ENCODE measurements around the gene HSPA1L.

The HSPA1L gene

GRCh38 chr6:31781244-31782125, 33.6 kb downstream of the HSPA1L start:
- Histone ChIP-seq H3K36me3 (ENCODE audit: low read length) (peaks cover 5% of the 10 kb centered on the region; the same call in 1 of the 2 replicates), H2AFZ (ENCODE audit: low read depth, low read length, severe bottlenecking) (no peak overlapping the region), H3K27me3 (ENCODE audit: low read length) (no peaks in the 10 kb centered on the region), H3K4me2 (ENCODE audit: low read depth, low read length, poor library complexity, severe bottlenecking) (no peak overlapping the region), H4K20me1 (ENCODE audit: low read depth, low read length) (no peaks in the 10 kb centered on the region), H3F3A (ENCODE audit: insufficient read depth) (no peaks in the 10 kb centered on the region; the same call in 1 of the 2 replicates), H3K9me3 (ENCODE audit: insufficient read depth, low read length) (no peaks in the 10 kb centered on the region), H3K79me2 (ENCODE audit: insufficient read depth, low read length) (no peaks in the 10 kb centered on the region), H3K9ac (ENCODE audit: low read length) (no peak overlapping the region), H3K27ac (ENCODE audit: low read depth, low read length) (no peak overlapping the region), H3K9me2 (replicated peaks; ENCODE audit: insufficient read depth, low read length) (no peaks in the 10 kb centered on the region), H3K4me3 (ENCODE audit: insufficient read depth, low read length, poor library complexity, severe bottlenecking) (no peak overlapping the region)
- TF ChIP-seq, protein P1, sequence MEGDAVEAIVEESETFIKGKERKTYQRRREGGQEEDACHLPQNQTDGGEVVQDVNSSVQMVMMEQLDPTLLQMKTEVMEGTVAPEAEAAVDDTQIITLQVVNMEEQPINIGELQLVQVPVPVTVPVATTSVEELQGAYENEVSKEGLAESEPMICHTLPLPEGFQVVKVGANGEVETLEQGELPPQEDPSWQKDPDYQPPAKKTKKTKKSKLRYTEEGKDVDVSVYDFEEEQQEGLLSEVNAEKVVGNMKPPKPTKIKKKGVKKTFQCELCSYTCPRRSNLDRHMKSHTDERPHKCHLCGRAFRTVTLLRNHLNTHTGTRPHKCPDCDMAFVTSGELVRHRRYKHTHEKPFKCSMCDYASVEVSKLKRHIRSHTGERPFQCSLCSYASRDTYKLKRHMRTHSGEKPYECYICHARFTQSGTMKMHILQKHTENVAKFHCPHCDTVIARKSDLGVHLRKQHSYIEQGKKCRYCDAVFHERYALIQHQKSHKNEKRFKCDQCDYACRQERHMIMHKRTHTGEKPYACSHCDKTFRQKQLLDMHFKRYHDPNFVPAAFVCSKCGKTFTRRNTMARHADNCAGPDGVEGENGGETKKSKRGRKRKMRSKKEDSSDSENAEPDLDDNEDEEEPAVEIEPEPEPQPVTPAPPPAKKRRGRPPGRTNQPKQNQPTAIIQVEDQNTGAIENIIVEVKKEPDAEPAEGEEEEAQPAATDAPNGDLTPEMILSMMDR (IDR thresholded peaks at IDR 0.05; ENCODE audit: insufficient read depth, low read length, poor library complexity, severe bottlenecking), result no peak
- TF ChIP-seq EZH2phosphoT487 (conservative IDR thresholded peaks at IDR 0.05; ENCODE audit: low read length), result no peak

DNA sequence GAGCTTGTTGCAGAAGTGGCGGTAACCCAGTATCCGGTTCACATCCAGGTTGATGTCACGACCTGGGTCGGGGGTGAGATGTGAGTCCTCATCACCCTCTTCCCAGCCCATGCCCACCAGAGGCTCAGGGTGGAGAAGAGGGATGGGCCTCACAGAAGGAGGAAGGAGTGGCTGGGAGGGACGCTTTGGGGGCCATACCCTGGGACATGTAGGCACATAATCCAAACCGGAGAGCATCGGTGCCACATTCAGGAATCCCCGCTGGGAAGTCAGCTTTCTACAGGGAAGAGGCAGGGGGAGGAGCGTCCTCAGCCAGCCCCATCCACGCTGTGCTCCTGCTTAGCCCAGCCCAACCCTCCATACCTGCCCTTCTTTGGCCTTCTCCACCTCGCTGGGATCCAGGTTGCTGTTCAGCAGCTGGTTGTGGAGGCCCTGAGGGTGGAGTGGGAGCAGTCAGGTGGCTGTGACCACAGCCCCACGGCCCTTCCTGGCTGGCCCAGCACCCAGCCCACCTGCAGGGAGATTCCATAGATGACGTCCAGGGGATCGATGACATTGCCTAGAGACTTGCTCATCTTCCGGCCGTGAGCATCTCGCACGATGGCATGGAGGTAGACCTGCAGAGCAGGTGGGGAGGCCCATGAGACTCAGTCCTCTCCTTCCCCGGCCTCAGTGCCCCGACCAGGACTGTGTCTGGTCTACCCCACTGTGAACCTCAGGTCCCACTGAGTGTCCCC, 34.4 kb downstream of the HSPA1L start:
- TF ChIP-seq, protein P1 (IDR thresholded peaks at IDR 0.05; ENCODE audit: insufficient read depth, low read length, poor library complexity, severe bottlenecking), result no peak
- no peak for TF ChIP-seq EZH2phosphoT487 (conservative IDR thresholded peaks at IDR 0.05; ENCODE audit: low read length)
- peaks cover 4% of the 10 kb centered on the region; the same call in 1 of the 2 replicates for H3K36me3 ChIP-seq (ENCODE audit: low read length)
- no peak overlapping the region for H2AFZ ChIP-seq (ENCODE audit: low read depth, low read length, severe bottlenecking)

DNA sequence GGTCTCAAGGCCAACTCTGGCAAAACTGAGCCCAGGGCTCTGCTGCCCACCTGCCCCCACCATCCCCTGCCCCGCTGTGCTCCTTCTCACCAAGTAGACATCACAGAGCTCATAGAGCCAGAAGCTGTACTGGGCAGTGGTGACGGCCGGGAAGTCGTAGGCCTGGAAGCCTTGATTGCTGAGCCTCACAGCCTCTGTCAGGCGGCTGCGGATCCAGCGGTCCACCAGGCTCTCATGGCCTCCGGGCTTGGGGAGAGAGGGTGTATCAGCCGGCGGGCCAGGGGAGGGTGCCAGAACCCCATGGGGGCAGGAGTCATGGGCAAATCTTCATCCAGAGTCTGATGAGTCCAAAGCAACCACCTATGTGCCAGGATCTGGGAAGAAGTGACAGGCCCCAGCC, 35.2 kb downstream of the HSPA1L start:
- Histone ChIP-seq H3F3A (ENCODE audit: insufficient read depth) (no peaks in the 10 kb centered on the region; the same call in 1 of the 2 replicates), H3K4me3 (ENCODE audit: insufficient read depth, low read length, poor library complexity, severe bottlenecking) (no peak overlapping the region), H3K36me3 (ENCODE audit: low read length) (peaks cover 4% of the 10 kb centered on the region; the same call in 1 of the 2 replicates), H3K27me3 (ENCODE audit: low read length) (no peaks in the 10 kb centered on the region), H3K4me2 (ENCODE audit: low read depth, low read length, poor library complexity, severe bottlenecking) (no peak overlapping the region), H3K9me3 (ENCODE audit: insufficient read depth, low read length) (no peaks in the 10 kb centered on the region), H4K20me1 (ENCODE audit: low read depth, low read length) (no peaks in the 10 kb centered on the region), H3K79me2 (ENCODE audit: insufficient read depth, low read length) (no peaks in the 10 kb centered on the region), H3K9me2 (replicated peaks; ENCODE audit: insufficient read depth, low read length) (no peaks in the 10 kb centered on the region), H2AFZ (ENCODE audit: low read depth, low read length, severe bottlenecking) (no peak overlapping the region), H3K9ac (ENCODE audit: low read length) (no peak overlapping the region), H3K27ac (ENCODE audit: low read depth, low read length) (no peak overlapping the region)
- TF ChIP-seq, protein P1 (IDR thresholded peaks at IDR 0.05; ENCODE audit: insufficient read depth, low read length, poor library complexity, severe bottlenecking), result no peak
- TF ChIP-seq EZH2phosphoT487 (conservative IDR thresholded peaks at IDR 0.05; ENCODE audit: low read length), result no peak

More for the DNA sequence above, 34.4 kb downstream of the HSPA1L start:
- no peaks in the 10 kb centered on the region for H3K9me2 ChIP-seq (replicated peaks; ENCODE audit: insufficient read depth, low read length)
- H3K9ac ChIP-seq (ENCODE audit: low read length), result no peak overlapping the region
- H3K4me3 ChIP-seq (ENCODE audit: insufficient read depth, low read length, poor library complexity, severe bottlenecking), result no peak overlapping the region
- H3K27ac ChIP-seq (ENCODE audit: low read depth, low read length), result no peak overlapping the region
- H3K27me3 ChIP-seq (ENCODE audit: low read length), result no peaks in the 10 kb centered on the region
- H4K20me1 ChIP-seq (ENCODE audit: low read depth, low read length), result no peaks in the 10 kb centered on the region
- no peaks in the 10 kb centered on the region for H3K9me3 ChIP-seq (ENCODE audit: insufficient read depth, low read length)
- H3K4me2 ChIP-seq (ENCODE audit: low read depth, low read length, poor library complexity, severe bottlenecking), result no peak overlapping the region
- no peaks in the 10 kb centered on the region; the same call in 1 of the 2 replicates for H3F3A ChIP-seq (ENCODE audit: insufficient read depth)
- no peaks in the 10 kb centered on the region for H3K79me2 ChIP-seq (ENCODE audit: insufficient read depth, low read length)
